GM18519 (cell line): ENCODE measurements around the gene INTU.
A peak's percentile ranks its signal among the peaks of the same experiment; 100 is the strongest.
"Not testable (repeated sequence)": the region's sequence is repeated elsewhere in the genome, so short reads cannot be mapped to it uniquely, and the experiment has no call there.

Experiments used
- ATAC-seq: cut with Tn5 transposase; IDR thresholded peaks from one replicate; pipeline ENCODE4 v1.9.1; 2021; ENCODE audit warnings: mild to moderate bottlenecking, moderate library complexity; ENCODE audit not compliant: unreplicated experiment, low FRiP score

Gene INTU

GRCh38 chr4:127642169-127642568, 9.4 kb downstream of the INTU start:
- ATAC-seq, result no peak

DNA sequence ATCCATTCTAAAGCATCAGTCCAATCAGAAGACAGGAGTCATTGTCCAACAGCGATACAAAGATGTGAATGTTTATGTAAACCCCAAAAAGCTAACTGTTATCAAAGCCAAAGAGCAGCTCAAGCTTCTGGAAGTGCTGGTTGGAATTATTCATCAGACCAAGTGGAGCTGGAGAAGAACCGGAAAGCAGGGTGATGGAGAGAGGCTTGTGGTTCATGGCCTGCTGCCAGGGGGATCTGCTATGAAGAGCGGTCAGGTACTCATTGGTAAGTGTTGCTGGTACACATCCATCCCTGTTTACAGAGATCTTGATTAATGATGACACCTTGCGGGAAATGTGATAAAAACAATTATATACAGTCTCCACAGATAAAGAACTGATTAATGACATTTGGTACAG, 11.0 kb downstream of the INTU start:
- no peak for ATAC-seq

GRCh38 chr4:127648061-127648460, 15.3 kb downstream of the INTU start:
- no peak for ATAC-seq

GRCh38 chr4:127655590-127655989, 22.8 kb downstream of the INTU start:
- not testable (repeated sequence) for ATAC-seq

GRCh38 chr4:127656047-127656680, 23.4 kb downstream of the INTU start:
- no peak for ATAC-seq

DNA sequence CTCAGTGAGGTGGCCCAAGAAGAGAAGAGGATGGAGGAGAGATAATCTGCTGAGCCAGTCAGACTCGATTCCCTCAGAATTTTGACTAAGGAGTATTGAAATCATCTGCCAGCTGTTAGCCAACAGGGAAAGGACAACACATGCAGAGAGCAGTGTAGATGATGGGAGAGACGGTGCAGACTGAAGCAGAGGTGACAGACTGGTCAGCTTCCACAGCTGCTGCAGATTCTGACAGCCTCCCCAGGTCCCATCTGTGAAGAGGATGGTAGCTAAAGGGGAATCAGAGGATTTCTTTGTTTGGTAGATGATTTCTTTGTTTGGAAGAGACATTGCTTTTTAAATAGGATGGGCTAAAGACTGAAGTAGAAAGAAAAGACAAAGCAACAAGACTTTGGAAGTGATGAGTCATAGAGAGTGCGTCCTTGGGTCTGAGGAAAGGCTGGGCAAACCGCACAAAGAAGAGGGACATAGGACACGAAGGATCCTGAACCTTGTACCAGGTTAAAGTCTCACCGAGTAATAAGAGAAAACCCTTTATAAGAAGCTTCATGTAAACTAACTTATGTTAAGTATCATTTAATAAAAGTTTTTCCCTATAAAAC, 27.6 kb downstream of the INTU start:
- no peak for ATAC-seq

- no peak for ATAC-seq
Measured at GRCh38 chr4:127667116-127667515, 34.4 kb downstream of the INTU start.

GRCh38 chr4:127667772-127668171, 35.0 kb downstream of the INTU start:
- ATAC-seq, result no peak

- no peak for ATAC-seq
Measured at GRCh38 chr4:127668770-127669169, 36.0 kb downstream of the INTU start.

DNA sequence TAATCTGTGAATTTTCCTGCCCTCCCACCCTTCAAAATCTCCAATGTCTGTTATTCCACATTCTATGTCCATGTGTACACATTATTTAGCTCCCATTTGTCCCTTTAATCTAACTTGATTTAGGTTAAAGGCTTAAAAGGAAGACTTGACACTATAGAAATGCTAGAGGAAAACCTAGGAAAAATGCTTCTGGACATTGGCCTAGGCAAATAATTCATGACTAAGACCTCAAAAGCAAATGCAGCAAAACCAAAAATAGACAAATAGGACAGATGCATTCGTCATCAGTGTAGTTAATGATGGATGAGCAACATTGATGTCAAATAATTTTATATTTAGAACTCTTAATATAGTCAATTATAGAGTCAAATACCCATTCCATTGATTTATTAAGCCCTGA, 36.9 kb downstream of the INTU start:
- no peak for ATAC-seq

DNA sequence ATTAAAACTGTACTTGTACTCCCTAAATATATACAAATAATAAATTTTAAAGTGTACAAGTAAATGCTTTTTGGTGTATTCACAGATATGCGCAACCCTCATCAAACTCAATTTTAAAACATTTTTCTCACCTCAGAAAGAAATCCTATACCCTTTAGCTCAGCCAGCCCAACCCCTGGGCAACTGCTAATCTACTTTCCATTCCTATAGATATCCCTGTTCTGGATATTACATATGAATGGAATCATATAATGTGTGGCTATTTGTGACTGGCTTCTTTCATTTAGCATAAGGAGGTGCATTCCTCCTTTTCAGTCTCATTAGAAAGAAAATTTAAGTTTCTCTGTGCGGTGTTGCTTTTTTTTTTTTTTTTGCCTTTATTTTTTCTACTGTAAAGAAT, 39.4 kb downstream of the INTU start:
- ATAC-seq, result no peak

GRCh38 chr4:127685292-127685691, 52.5 kb downstream of the INTU start:
- ATAC-seq, result no peak

DNA sequence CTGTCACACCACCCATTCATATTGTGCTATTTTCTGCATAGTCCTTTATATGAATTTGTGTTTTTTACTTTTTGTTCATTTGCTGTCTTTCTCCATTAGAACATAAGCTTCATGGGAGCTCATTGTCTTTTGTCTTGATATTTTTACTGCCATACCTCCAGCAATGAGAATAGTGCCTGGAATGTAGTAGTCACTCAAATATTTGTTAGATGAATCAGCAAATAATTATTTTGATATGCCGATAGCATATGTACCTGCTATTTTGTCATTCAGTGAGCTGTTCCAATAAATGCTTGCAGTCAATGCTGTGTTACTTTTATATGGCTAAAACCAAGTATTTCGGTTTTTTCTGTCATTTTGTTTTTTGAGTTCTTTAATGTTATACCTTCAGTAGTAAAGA, 53.9 kb downstream of the INTU start:
- ATAC-seq, result no peak

- no peak for ATAC-seq
Measured at GRCh38 chr4:127687580-127687979, 54.8 kb downstream of the INTU start.

GRCh38 chr4:127698789-127699200, 66.0 kb downstream of the INTU start:
- peak; percentile 100 for ATAC-seq

GRCh38 chr4:127708985-127709384, 76.2 kb downstream of the INTU start:
- no peak for ATAC-seq

DNA sequence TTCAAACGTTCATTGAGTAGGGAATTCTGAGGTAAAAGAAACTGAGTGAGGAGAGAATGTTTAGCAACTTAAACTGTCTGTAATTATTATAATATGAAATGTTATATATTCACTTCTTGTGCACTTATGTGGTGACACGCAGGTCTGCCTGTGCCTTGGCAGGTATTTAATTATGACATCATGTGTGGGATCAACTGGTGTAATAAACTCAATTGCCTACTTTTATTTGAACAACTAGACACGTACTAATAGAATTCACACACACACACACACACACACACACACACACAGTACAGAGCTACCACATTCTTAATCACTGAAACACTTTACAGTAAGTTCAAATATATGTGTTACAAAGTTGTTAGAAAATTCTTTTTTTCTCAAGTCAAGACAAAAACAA, 76.7 kb downstream of the INTU start:
- ATAC-seq, result no peak

DNA sequence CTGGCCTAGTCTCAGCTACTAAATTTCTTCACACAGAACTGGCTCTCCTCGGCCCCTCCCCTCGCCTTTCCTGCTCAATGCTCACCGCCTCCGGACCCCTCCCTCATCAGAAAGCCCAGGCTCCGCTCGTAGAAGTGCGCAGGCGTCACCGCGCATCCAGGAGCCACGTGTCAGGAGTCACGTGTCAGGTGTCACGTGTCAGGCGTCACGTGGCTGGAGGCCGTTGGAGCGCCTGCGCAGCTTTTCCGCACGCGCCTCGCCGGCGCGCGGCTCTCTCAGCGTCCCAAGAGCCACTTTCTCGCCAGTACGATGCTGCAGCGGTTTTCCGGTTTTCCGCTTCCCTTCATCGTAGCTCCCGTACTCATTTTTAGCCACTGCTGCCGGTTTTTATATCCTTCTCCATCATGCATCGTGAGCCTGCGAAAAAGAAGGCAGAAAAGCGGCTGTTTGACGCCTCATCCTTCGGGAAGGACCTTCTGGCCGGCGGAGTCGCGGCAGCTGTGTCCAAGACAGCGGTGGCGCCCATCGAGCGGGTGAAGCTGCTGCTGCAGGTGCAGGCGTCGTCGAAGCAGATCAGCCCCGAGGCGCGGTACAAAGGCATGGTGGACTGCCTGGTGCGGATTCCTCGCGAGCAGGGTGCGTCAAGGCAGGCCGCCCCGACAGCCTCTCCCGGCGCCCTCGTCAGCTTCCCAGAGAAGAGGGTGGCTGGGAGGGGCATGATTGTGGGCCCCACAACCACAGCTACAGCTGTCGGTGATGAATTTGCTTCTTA, 97.6 kb downstream of the INTU start, which contains the start of gene SLC25A31:
Gene SLC25A31 (plus strand): TSS at position 259 of the 772 bp plus-strand sequence. CDS start 146 bp downstream, at position 405.
- ATAC-seq, result no peak

- ATAC-seq, result no peak
Measured at GRCh38 chr4:127731406-127731805, 98.6 kb downstream of the INTU start.

- ATAC-seq, result peak; percentile 71
Measured at GRCh38 chr4:127732623-127733328, 100.0 kb downstream of the INTU start.

DNA sequence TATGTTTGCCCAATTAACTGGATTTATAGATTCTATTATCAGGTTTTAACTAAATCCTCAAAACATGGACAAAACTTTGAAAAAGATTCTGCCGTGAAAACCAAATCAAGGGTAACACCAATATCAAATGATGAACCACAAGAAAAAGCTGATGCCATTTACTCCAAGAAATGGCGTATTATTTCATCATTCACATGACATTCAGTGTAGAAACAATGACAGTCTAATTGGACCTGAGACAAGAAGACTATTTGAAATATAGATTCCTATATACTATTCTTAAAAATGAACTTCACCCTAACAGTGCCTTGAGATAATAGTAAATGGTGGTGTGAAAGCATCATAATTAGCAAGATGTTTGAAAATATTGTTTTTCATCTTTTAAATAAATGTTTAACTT, 102.2 kb downstream of the INTU start:
- ATAC-seq, result no peak
